OCI-LY7 (cell line): Measurements from ENCODE around the gene CALHM2. TPM values are rescaled to one million over a fixed set of nuclear protein-coding genes. Genes with fewer than 3 reads are reported as not detected.
"Not testable (repeated sequence)": the region's sequence is repeated elsewhere in the genome, so short reads cannot be mapped to it uniquely, and the experiment has no call there.

Source experiments
- BruUV-seq: library from RNA; stranded (reverse); fragments of 400-500 nt; replicated peaks from 2 replicates; lab custom pipeline; 2021; lab: Mats Ljungman, UMichigan
- CTCF ChIA-PET: fragments of 300-600 bp; sonication (Branson Sonifier 250); formaldehyde crosslinking; loops from one replicate; lab custom pipeline; 2022; ENCODE audit warnings: antibody characterized with exemption; ENCODE audit not compliant: unreplicated experiment; lab: Charles Lee
- POLR2A ChIA-PET: fragments of 300-600 bp; sonication (Branson Sonifier 250); formaldehyde crosslinking; loops from one replicate; lab custom pipeline; 2022; ENCODE audit warnings: antibody characterized with exemption; lab: Charles Lee
- DNase-seq: peaks from one replicate; pipeline ENCODE4 v3.0.0-alpha.2; 2015; ENCODE audit warnings: low spot score
- H2AFZ ChIP-seq: fragments of 200-600 bp; sonication (generic), shearing (Covaris generic); 2 replicates; pipeline ENCODE4 v1.6.1; 2014; ENCODE audit warnings: mild to moderate bottlenecking, antibody characterized with exemption, low read length, moderate library complexity
- H3K27ac ChIP-seq: fragments of 200-600 bp; sonication (generic); 2 replicates; pipeline ENCODE4 v1.5.1; 2014; ENCODE audit warnings: mixed run types, low read depth, mild to moderate bottlenecking, moderate library complexity, low read length, inconsistent platforms; ENCODE audit not compliant: poor library complexity, severe bottlenecking
- H3K36me3 ChIP-seq: fragments of 200-600 bp; sonication (generic); 2 replicates; pipeline ENCODE4 v1.6.1; 2014; ENCODE audit warnings: mild to moderate bottlenecking, antibody characterized with exemption, low read length, moderate library complexity, mixed read lengths; ENCODE audit not compliant: insufficient read depth
- H3K4me1 ChIP-seq: fragments of 200-600 bp; sonication (generic); 2 replicates; pipeline ENCODE4 v1.5.1; 2014; ENCODE audit warnings: mild to moderate bottlenecking, low read length; ENCODE audit not compliant: insufficient read depth, poor library complexity, severe bottlenecking
- H3K4me2 ChIP-seq: fragments of 200-600 bp; sonication (generic); 2 replicates; pipeline ENCODE4 v1.6.1; 2014; ENCODE audit warnings: mild to moderate bottlenecking, low read length
- H3K4me3 ChIP-seq: fragments of 200-600 bp; sonication (generic); 2 replicates; pipeline ENCODE4 v1.5.1; 2014; ENCODE audit warnings: mild to moderate bottlenecking, low read depth, low read length; ENCODE audit not compliant: poor library complexity, severe bottlenecking
- H3K79me2 ChIP-seq: fragments of 200-600 bp; sonication (generic); 2 replicates; pipeline ENCODE4 v1.6.1; 2016; ENCODE audit warnings: low read depth, mild to moderate bottlenecking, low read length, moderate library complexity, mixed read lengths; ENCODE audit not compliant: insufficient read depth
- H3K9me2 ChIP-seq: fragments of 200-600 bp; sonication (generic); 2 replicates; pipeline ENCODE4 v1.6.1; 2016; ENCODE audit warnings: mild to moderate bottlenecking, low read length, mixed read lengths; ENCODE audit not compliant: insufficient read depth
- H3K9me3 ChIP-seq: fragments of 200-600 bp; sonication (generic); 2 replicates; pipeline ENCODE4 v1.6.1; 2014; ENCODE audit warnings: mild to moderate bottlenecking, mixed run types, low read length, mixed read lengths
- H4K20me1 ChIP-seq: fragments of 200-600 bp; sonication (generic); 2 replicates; pipeline ENCODE4 v1.6.1; 2014; ENCODE audit warnings: mild to moderate bottlenecking, antibody characterized with exemption, low read length, moderate library complexity, mixed read lengths; ENCODE audit not compliant: insufficient read depth
- EZH2phosphoT487 ChIP-seq: fragments of 200-600 bp; sonication (generic); IDR thresholded peaks from 2 replicates; pipeline ENCODE4 v1.6.1; 2018; ENCODE audit warnings: low read depth, borderline replicate concordance, mild to moderate bottlenecking, mixed run types, antibody characterized with exemption, low read length, moderate library complexity, mixed read lengths
- intact Hi-C: fragments of 100-400 bp; cut with micrococcal nuclease; formaldehyde crosslinking; loops from one replicate; pipeline ENCODE4 v1.10.0; 2022; ENCODE audit not compliant: unreplicated experiment
- total RNA-seq, 2 experiments: library from RNA; depleted of rRNA in 1 of 2; stranded (reverse); fragments of >200 nt in 1 of 2; shearing (Covaris generic) in 1 of 2; gene quantifications; 2 replicates each; pipeline ENCODE4 v1.2.3, GENCODE V29; 2014 to 2022
- TF ChIP-seq, protein P1 (sequence below): fragments of 200-600 bp; sonication (generic); conservative IDR thresholded peaks from 2 replicates; pipeline ENCODE4 v1.5.1; 2014; ENCODE audit warnings: mild to moderate bottlenecking, antibody characterized with exemption, low read length, moderate library complexity, mixed read lengths

Gene CALHM2
- total RNA-seq, 2 experiments from 2014 or later: not detected

DNA sequence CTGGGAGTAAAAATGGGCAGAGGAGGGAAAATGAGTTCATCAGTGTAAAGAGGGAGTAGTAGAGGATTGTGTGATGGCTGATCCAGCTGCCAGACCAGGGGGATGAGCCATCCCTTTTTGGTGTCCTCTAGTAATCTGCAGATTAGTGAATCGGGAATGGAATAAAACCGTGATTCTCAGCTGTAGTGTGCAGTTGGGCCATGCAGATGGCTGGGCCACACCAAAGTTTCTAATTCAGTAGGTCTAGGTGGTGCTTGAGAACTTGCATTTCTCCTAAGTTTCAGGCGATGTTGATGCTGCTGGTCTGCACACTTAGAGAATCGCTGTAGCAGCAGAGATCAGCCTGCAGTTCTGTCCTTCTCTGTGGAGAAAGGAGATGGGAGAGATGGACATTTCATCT lies 33.1 kb downstream of the CALHM2 start:
- H3K79me2 ChIP-seq: no peaks in the 10 kb centered on the region
- no peak overlapping the region for H3K4me2 ChIP-seq
- H3K27ac ChIP-seq: no peak overlapping the region
- H3K9me2 ChIP-seq: no peaks in the 10 kb centered on the region
- H3K4me3 ChIP-seq: no peak overlapping the region
- intact Hi-C loops: no loop called here
- no TSS peak for BruUV-seq
- no peaks in the 10 kb centered on the region for H3K9me3 ChIP-seq
- no peaks in the 10 kb centered on the region for H3K4me1 ChIP-seq
- POLR2A ChIA-PET: interaction anchor here (1.1 kb wide), 1 partner anchor 66 kb away, joined by 4 read pairs; no protein-coding TSS in a partner anchor
- H4K20me1 ChIP-seq: no peaks in the 10 kb centered on the region
- peaks cover 96% of the 10 kb centered on the region for H3K36me3 ChIP-seq
- TF ChIP-seq EZH2phosphoT487: no peak
- TF ChIP-seq, protein P1, sequence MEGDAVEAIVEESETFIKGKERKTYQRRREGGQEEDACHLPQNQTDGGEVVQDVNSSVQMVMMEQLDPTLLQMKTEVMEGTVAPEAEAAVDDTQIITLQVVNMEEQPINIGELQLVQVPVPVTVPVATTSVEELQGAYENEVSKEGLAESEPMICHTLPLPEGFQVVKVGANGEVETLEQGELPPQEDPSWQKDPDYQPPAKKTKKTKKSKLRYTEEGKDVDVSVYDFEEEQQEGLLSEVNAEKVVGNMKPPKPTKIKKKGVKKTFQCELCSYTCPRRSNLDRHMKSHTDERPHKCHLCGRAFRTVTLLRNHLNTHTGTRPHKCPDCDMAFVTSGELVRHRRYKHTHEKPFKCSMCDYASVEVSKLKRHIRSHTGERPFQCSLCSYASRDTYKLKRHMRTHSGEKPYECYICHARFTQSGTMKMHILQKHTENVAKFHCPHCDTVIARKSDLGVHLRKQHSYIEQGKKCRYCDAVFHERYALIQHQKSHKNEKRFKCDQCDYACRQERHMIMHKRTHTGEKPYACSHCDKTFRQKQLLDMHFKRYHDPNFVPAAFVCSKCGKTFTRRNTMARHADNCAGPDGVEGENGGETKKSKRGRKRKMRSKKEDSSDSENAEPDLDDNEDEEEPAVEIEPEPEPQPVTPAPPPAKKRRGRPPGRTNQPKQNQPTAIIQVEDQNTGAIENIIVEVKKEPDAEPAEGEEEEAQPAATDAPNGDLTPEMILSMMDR: no peak
- H2AFZ ChIP-seq: no peak overlapping the region
- CTCF ChIA-PET: no interaction called here
- no peak for DNase-seq

DNA sequence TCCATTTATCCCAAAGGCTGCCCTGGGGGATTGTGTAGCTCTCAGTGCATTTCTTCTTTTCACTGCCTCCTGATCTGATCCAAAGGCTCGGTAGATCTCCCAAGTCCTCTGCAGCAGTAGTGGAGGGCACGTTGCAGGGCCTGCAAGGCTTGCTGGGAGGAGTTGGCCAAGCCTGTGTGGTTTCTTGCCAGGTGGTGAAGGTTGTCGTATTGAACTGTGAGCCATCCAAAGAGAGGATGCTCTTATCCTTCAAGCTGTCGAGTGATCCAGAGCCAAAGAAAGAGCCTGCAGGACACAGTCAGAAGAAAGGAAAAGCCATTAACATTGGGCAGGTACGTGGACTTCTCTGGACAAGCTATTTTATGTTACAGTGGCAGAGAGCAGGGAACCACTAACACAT lies 34.6 kb downstream of the CALHM2 start:
- intact Hi-C loops: loop anchor here (1.0 to 2.0 kb wide), 2 partner anchors 68 to 175 kb away; no protein-coding TSS in a partner anchor
- no TSS peak for BruUV-seq
- Histone ChIP-seq H3K4me3 (no peak overlapping the region), H3K79me2 (no peaks in the 10 kb centered on the region), H3K4me1 (no peaks in the 10 kb centered on the region), H3K27ac (no peak overlapping the region), H2AFZ (no peak overlapping the region), H3K9me3 (no peaks in the 10 kb centered on the region), H4K20me1 (no peaks in the 10 kb centered on the region), H3K9me2 (no peaks in the 10 kb centered on the region), H3K4me2 (no peak overlapping the region), H3K36me3 (peaks cover 96% of the 10 kb centered on the region)
- TF ChIP-seq EZH2phosphoT487: no peak
- TF ChIP-seq, protein P1: no peak
- CTCF ChIA-PET: no interaction called here
- no peak for DNase-seq
- POLR2A ChIA-PET: no interaction called here

DNA sequence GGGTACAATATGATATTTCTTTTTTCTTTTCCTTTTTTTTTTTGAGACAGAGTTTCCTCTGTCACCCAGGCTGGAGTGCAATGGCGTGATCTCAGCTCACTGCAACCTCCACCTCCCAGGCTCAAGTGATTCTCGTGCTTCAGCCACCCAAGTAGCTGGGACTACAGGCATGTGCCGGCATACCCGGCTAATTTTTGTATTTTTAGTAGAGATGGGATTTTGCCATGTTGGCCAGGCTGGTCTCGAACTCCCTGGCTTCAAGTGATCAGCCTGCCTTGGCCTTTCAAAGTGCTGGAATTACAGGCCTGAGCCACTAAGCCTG lies 35.1 kb downstream of the CALHM2 start:
- CTCF ChIA-PET, H3K4me2 ChIP-seq: not testable (repeated sequence)

More for the DNA sequence above, 35.1 kb downstream of the CALHM2 start:
- TF ChIP-seq, protein P1: peak; percentile 38; the same call in 1 of the 2 replicates
- intact Hi-C loops: loop anchor here (1.0 to 2.0 kb wide), 2 partner anchors 68 to 176 kb away; no protein-coding TSS in a partner anchor
- peaks cover 96% of the 10 kb centered on the region for H3K36me3 ChIP-seq
- H3K4me3 ChIP-seq, H2AFZ ChIP-seq, H3K9me2 ChIP-seq, H4K20me1 ChIP-seq, H3K4me1 ChIP-seq, DNase-seq, H3K27ac ChIP-seq, POLR2A ChIA-PET, H3K79me2 ChIP-seq, BruUV-seq, H3K9me3 ChIP-seq: not testable (repeated sequence)
